ENCODE measurements around the gene ZNF415. TPM values are rescaled to one million over a fixed set of nuclear protein-coding genes. Genes with fewer than 3 reads are reported as not detected.

The ZNF415 gene
- polyA plus RNA-seq, 1 donor (not counting 4 experiments of a cell fraction or from before 2014, with no cell fraction given), result 5.2 TPM

GRCh38 chr19:53078668-53079067 lies 54.0 kb downstream of the ZNF415 start:
- no peak overlapping the region for H3K4me2 ChIP-seq (ENCODE audit: control insufficient read depth, extremely low read depth, insufficient read depth, low read depth, low read length)
- DNase-seq (ENCODE audit: low read depth, low spot score) (no peak), FAIRE-seq (no peak)
- H3K36me3 ChIP-seq (ENCODE audit: control insufficient read depth in 2 of 2, extremely low read depth in 1 of 2, insufficient read depth in 2 of 2, low read length in 2 of 2), result peaks cover 10 to 22% of the 10 kb centered on the region in 2 experiments
- no peak overlapping the region for H3K4me3 ChIP-seq (ENCODE audit: control insufficient read depth in 2 of 3, extremely low read depth in 1 of 3, insufficient read depth in 2 of 3, low read depth in 1 of 3, low read length in 3 of 3)
- TF ChIP-seq CTCF (optimal IDR thresholded peaks at IDR 0.05 in 1 of 3, IDR thresholded peaks at IDR 0.05 in 1 of 3, conservative IDR thresholded peaks at IDR 0.05 in 1 of 3; ENCODE audit: extremely low read depth in 1 of 3, insufficient read depth in 2 of 3, low read length in 3 of 3) (no peak), EZH2 (IDR thresholded peaks at IDR 0.05; ENCODE audit: low read length) (no peak)
- H3K27me3 ChIP-seq (ENCODE audit: control insufficient read depth, extremely low read depth, insufficient read depth, low read length), result no peaks in the 10 kb centered on the region
- H3K79me2 ChIP-seq (ENCODE audit: control insufficient read depth, insufficient read depth, low read length), result peaks cover 4% of the 10 kb centered on the region
- H3K9me1 ChIP-seq (ENCODE audit: control insufficient read depth, extremely low read depth, insufficient read depth, low read length), result no peaks in the 10 kb centered on the region
- peaks cover 3% of the 10 kb centered on the region for H3K9me3 ChIP-seq (ENCODE audit: control insufficient read depth, low read depth, low read length)
- no peak overlapping the region for H3K9ac ChIP-seq (ENCODE audit: control insufficient read depth, extremely low read depth, insufficient read depth, low read length)
- H4K20me1 ChIP-seq (ENCODE audit: control insufficient read depth, extremely low read depth, insufficient read depth, low read length), result no peaks in the 10 kb centered on the region
- no peak overlapping the region for H3K27ac ChIP-seq (ENCODE audit: control insufficient read depth, insufficient read depth, low read length)
- dilution Hi-C loops (cut with MboI; ENCODE audit: extremely low pct_ligation_motif_present, low sequenced_read_pairs), result no loop called here
- H2AFZ ChIP-seq (ENCODE audit: control insufficient read depth, low read length), result no peak overlapping the region
- no peaks in the 10 kb centered on the region for H3K4me1 ChIP-seq (ENCODE audit: control insufficient read depth, extremely low read depth, insufficient read depth, low read length)

DNA sequence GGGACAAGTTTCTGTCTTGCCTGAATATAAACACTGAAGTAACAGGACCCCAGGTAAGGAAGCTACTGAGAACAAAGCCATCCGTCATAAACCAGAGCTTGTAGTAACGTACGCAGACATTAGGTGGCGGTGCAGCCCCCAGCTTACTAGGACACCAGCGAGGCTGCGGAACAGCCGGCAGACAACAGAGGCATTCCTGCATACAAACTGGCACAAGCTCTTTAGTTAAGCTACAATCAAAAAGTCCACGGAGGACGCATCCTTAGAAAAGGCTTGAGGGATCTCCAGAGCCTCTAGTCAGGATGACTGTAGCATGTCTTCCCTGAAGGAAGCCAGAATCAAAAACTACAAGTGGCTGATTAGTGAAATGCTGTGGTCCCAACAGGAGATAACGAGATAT lies 55.7 kb downstream of the ZNF415 start:
- no peak for FAIRE-seq
- dilution Hi-C loops (cut with MboI; ENCODE audit: extremely low pct_ligation_motif_present, low sequenced_read_pairs), result no loop called here
- peaks cover 4% of the 10 kb centered on the region for H3K79me2 ChIP-seq (ENCODE audit: control insufficient read depth, insufficient read depth, low read length)

More for the DNA sequence above, 55.7 kb downstream of the ZNF415 start:
- no peak overlapping the region for H3K4me2 ChIP-seq (ENCODE audit: control insufficient read depth, extremely low read depth, insufficient read depth, low read depth, low read length)
- DNase-seq (ENCODE audit: low read depth, low spot score), result no peak
- H3K36me3 ChIP-seq (ENCODE audit: control insufficient read depth in 2 of 2, extremely low read depth in 1 of 2, insufficient read depth in 2 of 2, low read length in 2 of 2), result peaks cover 12% of the 10 kb centered on the region in 2 experiments
- no peaks in the 10 kb centered on the region for H3K4me1 ChIP-seq (ENCODE audit: control insufficient read depth, extremely low read depth, insufficient read depth, low read length)
- TF ChIP-seq CTCF (optimal IDR thresholded peaks at IDR 0.05 in 1 of 3, IDR thresholded peaks at IDR 0.05 in 1 of 3, conservative IDR thresholded peaks at IDR 0.05 in 1 of 3; ENCODE audit: extremely low read depth in 1 of 3, insufficient read depth in 2 of 3, low read length in 3 of 3), result peak in 2 of 3 experiments; percentile 23 to 32
- TF ChIP-seq EZH2 (IDR thresholded peaks at IDR 0.05; ENCODE audit: low read length), result no peak
- H4K20me1 ChIP-seq (ENCODE audit: control insufficient read depth, extremely low read depth, insufficient read depth, low read length), result no peaks in the 10 kb centered on the region
- peaks cover 5% of the 10 kb centered on the region for H3K9me3 ChIP-seq (ENCODE audit: control insufficient read depth, low read depth, low read length)
- no peak overlapping the region for H2AFZ ChIP-seq (ENCODE audit: control insufficient read depth, low read length)
- no peak overlapping the region for H3K27ac ChIP-seq (ENCODE audit: control insufficient read depth, insufficient read depth, low read length)
- H3K9ac ChIP-seq (ENCODE audit: control insufficient read depth, extremely low read depth, insufficient read depth, low read length), result no peak overlapping the region
- H3K4me3 ChIP-seq (ENCODE audit: control insufficient read depth in 2 of 3, extremely low read depth in 1 of 3, insufficient read depth in 2 of 3, low read depth in 1 of 3, low read length in 3 of 3), result no peak overlapping the region
- H3K9me1 ChIP-seq (ENCODE audit: control insufficient read depth, extremely low read depth, insufficient read depth, low read length), result no peaks in the 10 kb centered on the region
- no peaks in the 10 kb centered on the region for H3K27me3 ChIP-seq (ENCODE audit: control insufficient read depth, extremely low read depth, insufficient read depth, low read length)
